ENCODE results near the gene ANKRD24. TPM values are rescaled to one million over a fixed set of nuclear protein-coding genes. Genes with fewer than 3 reads are reported as not detected.
"Not testable (repeated sequence)": the region's sequence is repeated elsewhere in the genome, so short reads cannot be mapped to it uniquely, and the experiment has no call there.

The ANKRD24 gene
- total RNA-seq, 1 donor from 2014 or later, result 0.33 TPM

GRCh38 chr19:4267901-4268815, 85.7 kb downstream of the ANKRD24 start:
- H3K36me3 ChIP-seq (ENCODE audit: control insufficient read depth, insufficient read depth, low read length), result peaks cover 2% of the 10 kb centered on the region
- TF ChIP-seq, protein P1, sequence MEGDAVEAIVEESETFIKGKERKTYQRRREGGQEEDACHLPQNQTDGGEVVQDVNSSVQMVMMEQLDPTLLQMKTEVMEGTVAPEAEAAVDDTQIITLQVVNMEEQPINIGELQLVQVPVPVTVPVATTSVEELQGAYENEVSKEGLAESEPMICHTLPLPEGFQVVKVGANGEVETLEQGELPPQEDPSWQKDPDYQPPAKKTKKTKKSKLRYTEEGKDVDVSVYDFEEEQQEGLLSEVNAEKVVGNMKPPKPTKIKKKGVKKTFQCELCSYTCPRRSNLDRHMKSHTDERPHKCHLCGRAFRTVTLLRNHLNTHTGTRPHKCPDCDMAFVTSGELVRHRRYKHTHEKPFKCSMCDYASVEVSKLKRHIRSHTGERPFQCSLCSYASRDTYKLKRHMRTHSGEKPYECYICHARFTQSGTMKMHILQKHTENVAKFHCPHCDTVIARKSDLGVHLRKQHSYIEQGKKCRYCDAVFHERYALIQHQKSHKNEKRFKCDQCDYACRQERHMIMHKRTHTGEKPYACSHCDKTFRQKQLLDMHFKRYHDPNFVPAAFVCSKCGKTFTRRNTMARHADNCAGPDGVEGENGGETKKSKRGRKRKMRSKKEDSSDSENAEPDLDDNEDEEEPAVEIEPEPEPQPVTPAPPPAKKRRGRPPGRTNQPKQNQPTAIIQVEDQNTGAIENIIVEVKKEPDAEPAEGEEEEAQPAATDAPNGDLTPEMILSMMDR (IDR thresholded peaks at IDR 0.05; ENCODE audit: insufficient read depth, low read length, poor library complexity, severe bottlenecking), result no peak
- no peaks in the 10 kb centered on the region for H3K27me3 ChIP-seq (ENCODE audit: control insufficient read depth, insufficient read depth, low read length)
- no peak overlapping the region for H3K4me3 ChIP-seq (ENCODE audit: low read depth, low read length)
- DNase-seq (ENCODE audit: low read depth), result no peak

DNA sequence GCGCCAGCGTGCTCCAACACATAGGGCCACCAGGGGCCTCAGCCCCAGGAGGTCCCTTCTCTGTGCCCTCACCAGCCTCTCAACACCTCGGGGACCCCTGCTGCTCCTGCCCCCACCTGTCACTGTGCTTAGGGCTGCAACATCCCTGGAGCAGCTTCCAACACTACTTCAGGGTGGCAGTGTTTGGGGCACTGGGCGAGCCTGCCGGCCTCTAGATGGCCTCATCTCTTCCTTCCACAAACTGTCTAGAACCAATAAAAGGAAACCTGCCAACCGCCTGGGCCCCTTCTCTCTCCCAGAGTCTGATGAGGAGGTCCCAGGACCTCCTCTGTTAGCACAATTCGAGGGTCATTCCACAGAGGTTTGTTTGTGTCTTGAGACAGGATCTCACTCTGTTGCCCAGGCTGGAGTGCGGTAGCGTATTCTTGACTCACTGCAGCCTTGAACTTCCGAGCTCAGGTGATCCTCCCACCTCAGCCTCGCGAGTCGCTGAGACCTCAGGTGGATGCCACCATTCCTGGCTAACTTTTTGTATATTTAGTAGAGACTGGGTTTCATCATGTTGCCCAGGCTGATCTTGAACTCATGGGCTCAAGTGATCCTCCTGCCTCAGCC, 86.4 kb downstream of the ANKRD24 start:
- DNase-seq (ENCODE audit: low read depth), result no peak
- peaks cover 2% of the 10 kb centered on the region for H3K36me3 ChIP-seq (ENCODE audit: control insufficient read depth, insufficient read depth, low read length)
- TF ChIP-seq, protein P1 (IDR thresholded peaks at IDR 0.05; ENCODE audit: insufficient read depth, low read length, poor library complexity, severe bottlenecking), result no peak
- no peaks in the 10 kb centered on the region for H3K27me3 ChIP-seq (ENCODE audit: control insufficient read depth, insufficient read depth, low read length)
- H3K4me3 ChIP-seq (ENCODE audit: low read depth, low read length), result no peak overlapping the region

DNA sequence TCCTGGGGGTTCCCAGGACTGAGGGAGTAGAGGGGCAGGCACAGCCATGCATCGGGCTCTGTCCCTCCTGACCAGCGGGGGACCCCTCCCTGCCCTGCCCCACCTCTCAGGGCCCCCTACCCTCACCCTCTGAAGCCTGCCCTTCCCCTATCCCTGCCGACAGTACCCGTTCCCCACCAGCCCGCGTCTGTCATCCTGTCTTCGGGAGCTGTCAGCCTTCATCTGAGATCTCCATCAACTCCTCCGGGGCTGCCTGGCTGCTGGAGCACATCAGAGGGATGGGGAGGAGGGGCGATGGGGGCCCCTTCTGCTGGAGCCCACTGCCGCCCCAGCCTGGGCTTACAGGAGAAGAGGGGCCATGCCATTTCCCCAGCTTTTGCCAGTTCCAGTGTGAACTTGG, 90.4 kb downstream of the ANKRD24 start:
- H3K27me3 ChIP-seq (ENCODE audit: control insufficient read depth, insufficient read depth, low read length), result peaks cover 5% of the 10 kb centered on the region
- no peak for DNase-seq (ENCODE audit: low read depth)
- TF ChIP-seq, protein P1 (IDR thresholded peaks at IDR 0.05; ENCODE audit: insufficient read depth, low read length, poor library complexity, severe bottlenecking), result no peak

DNA sequence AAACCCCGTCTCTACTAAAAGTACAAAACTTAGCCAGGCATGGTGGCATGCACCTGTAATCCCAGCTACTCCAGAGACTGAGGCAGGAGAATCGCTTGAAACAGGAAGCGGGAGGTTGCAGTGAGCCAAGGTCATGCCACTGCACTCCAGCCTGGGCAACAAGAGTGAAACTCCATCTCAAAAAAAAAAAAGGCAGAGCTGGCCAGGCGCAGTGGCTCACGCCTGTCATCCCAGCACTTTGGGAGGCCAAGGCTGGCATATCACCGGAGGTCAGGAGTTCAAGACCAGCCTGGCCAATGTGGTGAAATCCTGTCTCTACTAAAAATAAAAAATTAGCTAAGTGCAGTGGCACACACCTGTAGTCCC, 91.8 kb downstream of the ANKRD24 start:
- H3K36me3 ChIP-seq (ENCODE audit: control insufficient read depth, insufficient read depth, low read length); DNase-seq (ENCODE audit: low read depth); H3K4me3 ChIP-seq (ENCODE audit: low read depth, low read length): not testable (repeated sequence)
- peaks cover 18% of the 10 kb centered on the region for H3K27me3 ChIP-seq (ENCODE audit: control insufficient read depth, insufficient read depth, low read length)

More for the DNA sequence above, 90.4 kb downstream of the ANKRD24 start:
- Histone ChIP-seq H3K4me3 (ENCODE audit: low read depth, low read length) (no peak overlapping the region), H3K36me3 (ENCODE audit: control insufficient read depth, insufficient read depth, low read length) (no peaks in the 10 kb centered on the region)

Other genes starting within 250 kb of the ANKRD24 start
- not detected in 2 replicates for gene NMRK2, start 249.6 kb upstream of the ANKRD24 start, total RNA-seq
- 155 and 199 TPM in 2 replicates for gene DAPK3, start 211.6 kb upstream of the ANKRD24 start, total RNA-seq
- gene EEF2, start 197.2 kb upstream of the ANKRD24 start, total RNA-seq, result 3,492 and 3,925 TPM in 2 replicates
- gene PIAS4, start 175.0 kb upstream of the ANKRD24 start, total RNA-seq, result 38.1 and 43.7 TPM in 2 replicates
- gene ZBTB7A, start 115.8 kb upstream of the ANKRD24 start, total RNA-seq, result 39.9 and 43.3 TPM in 2 replicates
- gene MAP2K2, start 58.6 kb upstream of the ANKRD24 start, total RNA-seq, result 198 and 249 TPM in 2 replicates
- not detected in 2 replicates for gene CREB3L3, start 29.1 kb upstream of the ANKRD24 start, total RNA-seq
- 58.8 and 59.2 TPM in 2 replicates for gene SIRT6, start 126 bp upstream of the ANKRD24 start, total RNA-seq
- 2.5 and 3.9 TPM in 2 replicates for gene EBI3, start 46.8 kb downstream of the ANKRD24 start, total RNA-seq
- gene YJU2, start 64.4 kb downstream of the ANKRD24 start, total RNA-seq, result 33.0 and 37.2 TPM in 2 replicates
- not detected in 2 replicates for gene SHD, start 96.6 kb downstream of the ANKRD24 start, total RNA-seq
- gene TMIGD2, start 119.7 kb downstream of the ANKRD24 start, total RNA-seq, result not detected in 2 replicates
- gene FSD1, start 121.9 kb downstream of the ANKRD24 start, total RNA-seq, result 11.3 and 13.2 TPM in 2 replicates
- gene STAP2, start 156.1 kb downstream of the ANKRD24 start, total RNA-seq, result 78.5 and 84.8 TPM in 2 replicates
- 6.4 and 6.6 TPM in 2 replicates for gene MPND, start 160.9 kb downstream of the ANKRD24 start, total RNA-seq
- gene SH3GL1, start 217.9 kb downstream of the ANKRD24 start, total RNA-seq, result 60.9 and 72.0 TPM in 2 replicates
- gene CHAF1A, start 220.0 kb downstream of the ANKRD24 start, total RNA-seq, result 6.8 and 13.8 TPM in 2 replicates

All from kidney epithelial cell (primary cell).